OCI-LY7 (cell line): ENCODE measurements around the gene PRSS38. TPM values are rescaled to one million over a fixed set of nuclear protein-coding genes. Genes with fewer than 3 reads are reported as not detected.
A peak's percentile ranks its signal among the peaks of the same experiment; 100 is the strongest.

ENCODE experiments used
- Bru-seq: library from RNA; stranded (reverse); fragments of 400-500 nt; gene quantifications from one replicate; lab custom pipeline; 2021; lab: Mats Ljungman, UMichigan
- BruChase-seq, 2 experiments: library from RNA; stranded (reverse); fragments of 400-500 nt; gene quantifications; one replicate each; lab custom pipeline; 2021; lab: Mats Ljungman, UMichigan
- BruUV-seq: library from RNA; stranded (reverse); fragments of 400-500 nt; replicated peaks from 2 replicates; lab custom pipeline; 2021; lab: Mats Ljungman, UMichigan
- CTCF ChIA-PET: fragments of 300-600 bp; sonication (Branson Sonifier 250); formaldehyde crosslinking; loops from one replicate; lab custom pipeline; 2022; ENCODE audit warnings: antibody characterized with exemption; ENCODE audit not compliant: unreplicated experiment; lab: Charles Lee
- POLR2A ChIA-PET: fragments of 300-600 bp; sonication (Branson Sonifier 250); formaldehyde crosslinking; loops from one replicate; lab custom pipeline; 2022; ENCODE audit warnings: antibody characterized with exemption; lab: Charles Lee
- DNase-seq: peaks from one replicate; pipeline ENCODE4 v3.0.0-alpha.2; 2015; ENCODE audit warnings: low spot score
- H2AFZ ChIP-seq: fragments of 200-600 bp; sonication (generic), shearing (Covaris generic); 2 replicates; pipeline ENCODE4 v1.6.1; 2014; ENCODE audit warnings: mild to moderate bottlenecking, antibody characterized with exemption, low read length, moderate library complexity
- H3K27ac ChIP-seq: fragments of 200-600 bp; sonication (generic); 2 replicates; pipeline ENCODE4 v1.5.1; 2014; ENCODE audit warnings: mixed run types, low read depth, mild to moderate bottlenecking, moderate library complexity, low read length, inconsistent platforms; ENCODE audit not compliant: poor library complexity, severe bottlenecking
- H3K36me3 ChIP-seq: fragments of 200-600 bp; sonication (generic); 2 replicates; pipeline ENCODE4 v1.6.1; 2014; ENCODE audit warnings: mild to moderate bottlenecking, antibody characterized with exemption, low read length, moderate library complexity, mixed read lengths; ENCODE audit not compliant: insufficient read depth
- H3K4me1 ChIP-seq: fragments of 200-600 bp; sonication (generic); 2 replicates; pipeline ENCODE4 v1.5.1; 2014; ENCODE audit warnings: mild to moderate bottlenecking, low read length; ENCODE audit not compliant: insufficient read depth, poor library complexity, severe bottlenecking
- H3K4me2 ChIP-seq: fragments of 200-600 bp; sonication (generic); 2 replicates; pipeline ENCODE4 v1.6.1; 2014; ENCODE audit warnings: mild to moderate bottlenecking, low read length
- H3K4me3 ChIP-seq: fragments of 200-600 bp; sonication (generic); 2 replicates; pipeline ENCODE4 v1.5.1; 2014; ENCODE audit warnings: mild to moderate bottlenecking, low read depth, low read length; ENCODE audit not compliant: poor library complexity, severe bottlenecking
- H3K79me2 ChIP-seq: fragments of 200-600 bp; sonication (generic); 2 replicates; pipeline ENCODE4 v1.6.1; 2016; ENCODE audit warnings: low read depth, mild to moderate bottlenecking, low read length, moderate library complexity, mixed read lengths; ENCODE audit not compliant: insufficient read depth
- H3K9me2 ChIP-seq: fragments of 200-600 bp; sonication (generic); 2 replicates; pipeline ENCODE4 v1.6.1; 2016; ENCODE audit warnings: mild to moderate bottlenecking, low read length, mixed read lengths; ENCODE audit not compliant: insufficient read depth
- H3K9me3 ChIP-seq: fragments of 200-600 bp; sonication (generic); 2 replicates; pipeline ENCODE4 v1.6.1; 2014; ENCODE audit warnings: mild to moderate bottlenecking, mixed run types, low read length, mixed read lengths
- H4K20me1 ChIP-seq: fragments of 200-600 bp; sonication (generic); 2 replicates; pipeline ENCODE4 v1.6.1; 2014; ENCODE audit warnings: mild to moderate bottlenecking, antibody characterized with exemption, low read length, moderate library complexity, mixed read lengths; ENCODE audit not compliant: insufficient read depth
- EZH2phosphoT487 ChIP-seq: fragments of 200-600 bp; sonication (generic); IDR thresholded peaks from 2 replicates; pipeline ENCODE4 v1.6.1; 2018; ENCODE audit warnings: low read depth, borderline replicate concordance, mild to moderate bottlenecking, mixed run types, antibody characterized with exemption, low read length, moderate library complexity, mixed read lengths
- intact Hi-C: fragments of 100-400 bp; cut with micrococcal nuclease; formaldehyde crosslinking; loops from one replicate; pipeline ENCODE4 v1.10.0; 2022; ENCODE audit not compliant: unreplicated experiment
- long read RNA-seq: library from polyadenylated mRNA; stranded (forward); transcript quantifications from one replicate; pipeline ENCODE4 v2.0.0, GENCODE V29; 2022
- total RNA-seq, 2 experiments: library from RNA; depleted of rRNA in 1 of 2; stranded (reverse); fragments of >200 nt in 1 of 2; shearing (Covaris generic) in 1 of 2; gene quantifications; 2 replicates each; pipeline ENCODE4 v1.2.3, GENCODE V29; 2014 to 2022
- TF ChIP-seq, protein P1 (sequence below): fragments of 200-600 bp; sonication (generic); conservative IDR thresholded peaks from 2 replicates; pipeline ENCODE4 v1.5.1; 2014; ENCODE audit warnings: mild to moderate bottlenecking, antibody characterized with exemption, low read length, moderate library complexity, mixed read lengths

The PRSS38 gene
- total RNA-seq (2014; rRNA removed; shearing (Covaris generic)): not detected in 2 replicates
- not detected in 2 replicates for total RNA-seq (2022)
- percentile 7 among the genes with signal in this experiment for Bru-seq, nascent RNA
- BruChase-seq, experiment 1, labeled RNA remaining after a 6-hour chase: not detected
- not detected for BruChase-seq, experiment 2, labeled RNA remaining after a 2-hour chase
- long read RNA-seq: 0 reads

DNA sequence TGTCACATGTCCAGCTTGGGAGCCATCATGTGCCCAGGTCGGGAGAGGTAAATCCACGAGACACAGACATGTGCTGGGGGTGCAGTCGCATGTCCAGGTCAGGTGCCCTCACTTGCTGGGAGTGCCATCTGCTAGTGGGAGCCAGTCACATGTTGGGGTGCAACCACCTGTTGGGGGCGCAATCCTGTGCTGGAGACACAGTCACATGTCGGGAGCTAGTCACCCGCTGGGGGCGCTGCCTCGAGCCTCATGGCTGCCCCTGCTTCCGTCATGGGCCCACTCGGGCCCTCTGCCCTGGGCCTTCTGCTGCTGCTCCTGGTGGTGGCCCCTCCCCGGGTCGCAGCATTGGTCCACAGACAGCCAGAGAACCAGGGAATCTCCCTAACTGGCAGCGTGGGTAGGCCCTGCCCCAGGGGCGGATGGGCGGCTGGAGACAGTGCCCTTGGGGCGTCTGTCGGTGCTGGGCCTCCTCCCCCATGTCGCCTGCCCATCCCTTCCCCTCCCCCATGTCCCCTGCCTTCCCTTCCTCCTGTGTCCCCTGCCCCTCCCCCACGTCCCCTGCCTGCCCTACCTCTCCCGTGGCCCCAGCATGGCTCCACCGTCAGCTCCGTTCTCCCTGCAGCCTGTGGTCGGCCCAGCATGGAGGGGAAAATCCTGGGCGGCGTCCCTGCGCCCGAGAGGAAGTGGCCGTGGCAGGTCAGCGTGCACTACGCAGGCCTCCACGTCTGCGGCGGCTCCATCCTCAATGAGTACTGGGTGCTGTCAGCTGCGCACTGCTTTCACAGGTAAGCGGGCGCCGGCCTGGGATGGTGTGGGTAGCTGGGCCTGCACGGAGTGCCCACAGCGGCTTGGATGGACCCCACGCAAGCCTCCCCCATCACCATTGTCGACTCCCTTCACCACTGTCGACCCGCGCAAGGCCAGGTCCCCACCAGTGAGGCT, at the start of gene PRSS38:
TSS of gene PRSS38 (plus strand) at position 208 of the 942 bp plus-strand sequence. CDS start at position 250, 42 bp downstream.
- Histone ChIP-seq H3K9me3 (no peaks in the 10 kb centered on the region), H3K79me2 (no peaks in the 10 kb centered on the region), H3K4me2 (no peak within 1 kb of the TSS), H3K36me3 (no peaks in the 10 kb centered on the region), H3K4me1 (no peaks in the 10 kb centered on the region), H3K27ac (no peak within 1 kb of the TSS), H4K20me1 (no peaks in the 10 kb centered on the region), H3K4me3 (no peak within 1 kb of the TSS), H2AFZ (no peak within 1 kb of the TSS), H3K9me2 (peaks cover 2% of the 10 kb centered on the region; the same call in 1 of the 2 replicates)
- intact Hi-C loops: no loop called here
- TF ChIP-seq EZH2phosphoT487: no peak
- TF ChIP-seq, protein P1, sequence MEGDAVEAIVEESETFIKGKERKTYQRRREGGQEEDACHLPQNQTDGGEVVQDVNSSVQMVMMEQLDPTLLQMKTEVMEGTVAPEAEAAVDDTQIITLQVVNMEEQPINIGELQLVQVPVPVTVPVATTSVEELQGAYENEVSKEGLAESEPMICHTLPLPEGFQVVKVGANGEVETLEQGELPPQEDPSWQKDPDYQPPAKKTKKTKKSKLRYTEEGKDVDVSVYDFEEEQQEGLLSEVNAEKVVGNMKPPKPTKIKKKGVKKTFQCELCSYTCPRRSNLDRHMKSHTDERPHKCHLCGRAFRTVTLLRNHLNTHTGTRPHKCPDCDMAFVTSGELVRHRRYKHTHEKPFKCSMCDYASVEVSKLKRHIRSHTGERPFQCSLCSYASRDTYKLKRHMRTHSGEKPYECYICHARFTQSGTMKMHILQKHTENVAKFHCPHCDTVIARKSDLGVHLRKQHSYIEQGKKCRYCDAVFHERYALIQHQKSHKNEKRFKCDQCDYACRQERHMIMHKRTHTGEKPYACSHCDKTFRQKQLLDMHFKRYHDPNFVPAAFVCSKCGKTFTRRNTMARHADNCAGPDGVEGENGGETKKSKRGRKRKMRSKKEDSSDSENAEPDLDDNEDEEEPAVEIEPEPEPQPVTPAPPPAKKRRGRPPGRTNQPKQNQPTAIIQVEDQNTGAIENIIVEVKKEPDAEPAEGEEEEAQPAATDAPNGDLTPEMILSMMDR: no peak
- no peak for DNase-seq
- CTCF ChIA-PET: no interaction called here
- BruUV-seq: no TSS peak
- POLR2A ChIA-PET: interaction anchor here (0.7 kb wide), 1 partner anchor 442 kb away, joined by 4 read pairs; no protein-coding TSS in a partner anchor

DNA sequence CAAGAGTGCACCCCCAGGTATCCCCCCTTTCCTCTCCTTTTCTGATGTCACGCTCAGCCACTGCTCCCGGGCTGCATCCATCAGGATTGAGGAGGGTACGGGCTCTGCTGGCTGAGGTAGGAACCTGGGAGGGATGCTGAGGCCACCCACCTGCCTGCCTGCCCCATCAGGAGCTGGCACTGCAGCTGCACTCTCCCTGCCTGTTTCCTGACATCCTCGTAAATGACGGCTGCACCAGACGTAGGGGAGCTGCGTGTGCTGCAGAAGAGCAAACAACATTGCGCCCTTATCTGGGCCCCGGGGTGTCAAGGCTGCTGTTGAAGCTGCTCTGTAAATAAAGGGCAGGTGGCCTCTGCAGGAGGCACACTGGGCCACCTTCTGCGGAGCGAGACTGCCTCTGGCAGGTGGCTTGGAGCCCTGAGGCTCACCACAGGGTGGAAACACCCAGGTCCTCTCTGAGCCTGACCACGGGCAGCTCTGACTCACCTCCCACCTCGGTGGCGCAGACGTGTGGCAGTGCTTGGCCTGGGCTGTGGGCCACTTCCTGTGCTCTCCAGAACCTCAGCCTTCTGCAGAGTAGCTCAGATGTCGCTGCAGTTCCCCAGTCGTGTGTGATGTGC, 49.4 kb upstream of the PRSS38 start:
- TF ChIP-seq EZH2phosphoT487: no peak
- TF ChIP-seq, protein P1: no peak
- CTCF ChIA-PET: no interaction called here

More for the DNA sequence above, 49.4 kb upstream of the PRSS38 start:
- H4K20me1 ChIP-seq: no peaks in the 10 kb centered on the region
- no peak for DNase-seq
- no peak overlapping the region for H3K4me2 ChIP-seq
- no peaks in the 10 kb centered on the region for H3K9me2 ChIP-seq
- no peak overlapping the region for H3K4me3 ChIP-seq
- intact Hi-C loops: no loop called here
- H3K36me3 ChIP-seq: peaks cover 51% of the 10 kb centered on the region
- H2AFZ ChIP-seq: no peak overlapping the region
- POLR2A ChIA-PET: interaction anchor here (0.9 kb wide), 1 partner anchor 12 kb away, joined by 3 read pairs; no protein-coding TSS in a partner anchor
- no peaks in the 10 kb centered on the region for H3K79me2 ChIP-seq
- BruUV-seq: no TSS peak
- no peak overlapping the region for H3K27ac ChIP-seq
- no peaks in the 10 kb centered on the region for H3K9me3 ChIP-seq
- H3K4me1 ChIP-seq: peaks cover 4% of the 10 kb centered on the region
